ENCODE measurements around the gene HDLBP. TPM values are rescaled to one million over a fixed set of nuclear protein-coding genes. Genes with fewer than 3 reads are reported as not detected.

Gene HDLBP
- total RNA-seq, 1 donor from 2014 or later = 922 TPM

- DNase-seq (ENCODE audit: low read depth) (peak; percentile 72), FAIRE-seq (no peak)
- Mint-ChIP-seq H3K27me3 (ENCODE audit: low read depth, unreplicated experiment) (no peaks in the 10 kb centered on the region), H3K4me1 (ENCODE audit: low read depth, unreplicated experiment) (peaks cover 47% of the 10 kb centered on the region), H3K36me3 (ENCODE audit: low read depth, unreplicated experiment) (peaks cover 35% of the 10 kb centered on the region), H3K9me3 (ENCODE audit: unreplicated experiment) (peaks cover 3% of the 10 kb centered on the region), H3K4me3 (ENCODE audit: unreplicated experiment) (peak overlapping the region; percentile 99), H3K27ac (ENCODE audit: unreplicated experiment) (peak overlapping the region; percentile 75)
- peak overlapping the region; percentile 92 for H3K9ac ChIP-seq (ENCODE audit: low read length)
- H3K27me3 ChIP-seq (ENCODE audit: insufficient read depth, low read length) = no peaks in the 10 kb centered on the region
- H3K4me2 ChIP-seq (ENCODE audit: low read length) = peak overlapping the region; percentile 88
- H3K4me3 ChIP-seq (ENCODE audit: insufficient read depth, low read depth, low read length) = peak overlapping the region; percentile 89
- H3K4me1 ChIP-seq (ENCODE audit: insufficient read depth, low read length) = peaks cover 33% of the 10 kb centered on the region
- no peak for TF ChIP-seq CTCF (IDR thresholded peaks at IDR 0.05; ENCODE audit: insufficient read depth, low read depth, low read length)
- no peak for TF ChIP-seq EZH2 (IDR thresholded peaks at IDR 0.05; ENCODE audit: insufficient read depth, low read length)
- peaks cover 96% of the 10 kb centered on the region for H3K79me2 ChIP-seq (ENCODE audit: insufficient read depth, low read length)
- peaks cover 17% of the 10 kb centered on the region for H3K36me3 ChIP-seq (ENCODE audit: insufficient read depth, low read length)
- H3K27ac ChIP-seq (ENCODE audit: low read depth, low read length) = peak overlapping the region; percentile 79
- no peaks in the 10 kb centered on the region for H3K9me3 ChIP-seq (ENCODE audit: insufficient read depth, low read depth, low read length)
- H4K20me1 ChIP-seq (ENCODE audit: insufficient read depth, low read length) = peaks cover 85% of the 10 kb centered on the region
- no peak overlapping the region for H2AFZ ChIP-seq (ENCODE audit: low read depth, low read length)
Observed at GRCh38 chr2:241271706-241272302, 43.7 kb downstream of the HDLBP start.

- Histone ChIP-seq H3K4me3 (ENCODE audit: insufficient read depth, low read depth, low read length) (peak overlapping the region; percentile 89), H3K9me3 (ENCODE audit: insufficient read depth, low read depth, low read length) (no peaks in the 10 kb centered on the region), H4K20me1 (ENCODE audit: insufficient read depth, low read length) (peaks cover 89% of the 10 kb centered on the region), H3K9ac (ENCODE audit: low read length) (peak overlapping the region; percentile 92), H3K27me3 (ENCODE audit: insufficient read depth, low read length) (no peaks in the 10 kb centered on the region), H3K27ac (ENCODE audit: low read depth, low read length) (no peak overlapping the region), H3K36me3 (ENCODE audit: insufficient read depth, low read length) (peaks cover 30% of the 10 kb centered on the region), H3K79me2 (ENCODE audit: insufficient read depth, low read length) (peaks cover 96% of the 10 kb centered on the region), H3K4me2 (ENCODE audit: low read length) (peak overlapping the region; percentile 88), H3K4me1 (ENCODE audit: insufficient read depth, low read length) (peaks cover 33% of the 10 kb centered on the region), H2AFZ (ENCODE audit: low read depth, low read length) (no peak overlapping the region)
- H3K27ac Mint-ChIP-seq (ENCODE audit: unreplicated experiment) = peak overlapping the region; percentile 75
- H3K9me3 Mint-ChIP-seq (ENCODE audit: unreplicated experiment) = peaks cover 3% of the 10 kb centered on the region
- H3K4me1 Mint-ChIP-seq (ENCODE audit: low read depth, unreplicated experiment) = peaks cover 54% of the 10 kb centered on the region
- H3K4me3 Mint-ChIP-seq (ENCODE audit: unreplicated experiment) = peak overlapping the region; percentile 99
- H3K27me3 Mint-ChIP-seq (ENCODE audit: low read depth, unreplicated experiment) = no peaks in the 10 kb centered on the region
- FAIRE-seq = no peak
- peaks cover 43% of the 10 kb centered on the region for H3K36me3 Mint-ChIP-seq (ENCODE audit: low read depth, unreplicated experiment)
- no peak for TF ChIP-seq EZH2 (IDR thresholded peaks at IDR 0.05; ENCODE audit: insufficient read depth, low read length)
- no peak for TF ChIP-seq CTCF (IDR thresholded peaks at IDR 0.05; ENCODE audit: insufficient read depth, low read depth, low read length)
- DNase-seq (ENCODE audit: low read depth) = no peak
Observed at GRCh38 chr2:241270531-241270930, 44.9 kb downstream of the HDLBP start.

All from astrocyte (in vitro differentiated cells and primary cell).